ENCODE results near the gene PARVB.

DNA sequence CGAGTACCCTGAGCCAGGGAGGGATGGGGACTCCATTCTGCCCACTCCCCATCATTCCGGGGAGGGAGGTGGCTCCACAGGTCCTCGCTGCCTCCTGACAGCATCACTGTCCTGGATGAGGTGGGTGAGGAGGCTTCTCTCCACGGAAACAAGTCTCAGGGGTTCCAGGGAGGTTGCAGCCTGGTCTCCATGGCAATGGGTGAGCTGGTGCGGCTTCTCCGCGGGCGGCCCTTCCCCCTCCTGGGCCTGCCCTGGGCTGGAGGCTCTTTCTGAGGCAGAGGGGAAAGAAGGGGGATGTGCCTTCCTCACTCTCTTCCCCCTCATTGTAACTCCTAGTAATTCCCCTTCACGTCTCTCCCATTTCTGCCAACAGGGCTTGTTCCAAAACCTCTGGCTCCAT, 119.5 kb downstream of the PARVB start:
- TF ChIP-seq, protein P1, sequence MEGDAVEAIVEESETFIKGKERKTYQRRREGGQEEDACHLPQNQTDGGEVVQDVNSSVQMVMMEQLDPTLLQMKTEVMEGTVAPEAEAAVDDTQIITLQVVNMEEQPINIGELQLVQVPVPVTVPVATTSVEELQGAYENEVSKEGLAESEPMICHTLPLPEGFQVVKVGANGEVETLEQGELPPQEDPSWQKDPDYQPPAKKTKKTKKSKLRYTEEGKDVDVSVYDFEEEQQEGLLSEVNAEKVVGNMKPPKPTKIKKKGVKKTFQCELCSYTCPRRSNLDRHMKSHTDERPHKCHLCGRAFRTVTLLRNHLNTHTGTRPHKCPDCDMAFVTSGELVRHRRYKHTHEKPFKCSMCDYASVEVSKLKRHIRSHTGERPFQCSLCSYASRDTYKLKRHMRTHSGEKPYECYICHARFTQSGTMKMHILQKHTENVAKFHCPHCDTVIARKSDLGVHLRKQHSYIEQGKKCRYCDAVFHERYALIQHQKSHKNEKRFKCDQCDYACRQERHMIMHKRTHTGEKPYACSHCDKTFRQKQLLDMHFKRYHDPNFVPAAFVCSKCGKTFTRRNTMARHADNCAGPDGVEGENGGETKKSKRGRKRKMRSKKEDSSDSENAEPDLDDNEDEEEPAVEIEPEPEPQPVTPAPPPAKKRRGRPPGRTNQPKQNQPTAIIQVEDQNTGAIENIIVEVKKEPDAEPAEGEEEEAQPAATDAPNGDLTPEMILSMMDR (IDR thresholded peaks at IDR 0.05) = no peak
- no peak for TF ChIP-seq POLR2A (IDR thresholded peaks at IDR 0.05)
